BJ (cell line): Measurements from ENCODE around the gene HEG1. TPM values are rescaled to one million over a fixed set of nuclear protein-coding genes. Genes with fewer than 3 reads are reported as not detected.

Source experiments
- CTCF ChIA-PET: fragments of 350-600 bp; formaldehyde crosslinking; extraction: SDS; loops from one replicate; lab custom pipeline; 2021; ENCODE audit warnings: antibody characterized with exemption, inconsistent platforms; lab: Yijun Ruan, JAX
- POLR2A ChIA-PET: fragments of 300-600 bp; sonication (Branson Sonifier 250); formaldehyde crosslinking; extraction: SDS; loops from one replicate; lab custom pipeline; 2021; ENCODE audit warnings: antibody characterized with exemption; lab: Charles Lee
- DNase-seq: peaks from one replicate; pipeline ENCODE4 v3.0.0-alpha.2; 2011; ENCODE audit warnings: low read depth
- H3K27me3 ChIP-seq: 2 replicates; pipeline ENCODE4 v1.6.0; 2011; ENCODE audit warnings: low read length; ENCODE audit not compliant: control insufficient read depth, insufficient read depth
- H3K36me3 ChIP-seq: 2 replicates; pipeline ENCODE4 v1.5.1; 2011; ENCODE audit warnings: low read length; ENCODE audit not compliant: control insufficient read depth, insufficient read depth
- H3K4me3 ChIP-seq: 2 replicates; pipeline ENCODE4 v1.5.1; 2011; ENCODE audit warnings: low read depth, mild to moderate bottlenecking, control low read depth, low read length
- CTCF ChIP-seq: IDR thresholded peaks from 2 replicates; pipeline ENCODE4 v1.5.1; 2011; ENCODE audit warnings: low read depth, mild to moderate bottlenecking, control low read depth, inconsistent platforms, low read length, moderate library complexity; ENCODE audit not compliant: insufficient read depth
- polyA plus RNA-seq: library from polyadenylated mRNA; depleted of rRNA; stranded (reverse); fragments of >200 nt; gene quantifications from 2 replicates; pipeline ENCODE4 v1.2.3, GENCODE V29; 2011

The HEG1 gene
- polyA plus RNA-seq, 1 experiment: 94.7 TPM

- DNase-seq: peak; percentile 92
- H3K27me3 ChIP-seq: no peaks in the 10 kb centered on the region
- POLR2A ChIA-PET: interaction anchor here (0.6 to 1.0 kb wide), 4 partner anchors 18 to 364 kb away, joined by 3 read pairs; no protein-coding TSS in a partner anchor
- TF ChIP-seq CTCF: no peak
- no peak overlapping the region for H3K4me3 ChIP-seq
- H3K36me3 ChIP-seq: no peaks in the 10 kb centered on the region
- CTCF ChIA-PET: interaction anchor here (1.1 to 1.4 kb wide), 3 partner anchors 9 to 100 kb away, joined by 4 to 6 read pairs (median 5); no protein-coding TSS in a partner anchor
These were observed 7.3 kb upstream of the HEG1 start for GRCh38 chr3:125062904-125063618.

GRCh38 chr3:125061646-125062045, 5.8 kb upstream of the HEG1 start:
- ChIA-PET POLR2A (interaction anchor here (0.5 kb wide), 1 partner anchor 90 kb away, joined by 3 read pairs; no protein-coding TSS in a partner anchor), CTCF (interaction anchor here (0.6 kb wide), 1 partner anchor 171 kb away, joined by 3 read pairs; no protein-coding TSS in a partner anchor)
- no peak for TF ChIP-seq CTCF
- DNase-seq: no peak
- Histone ChIP-seq H3K4me3 (no peak overlapping the region), H3K27me3 (no peaks in the 10 kb centered on the region), H3K36me3 (no peaks in the 10 kb centered on the region)

- ChIA-PET POLR2A (interaction anchor here (0.5 kb wide), 1 partner anchor 90 kb away, joined by 3 read pairs; no protein-coding TSS in a partner anchor), CTCF (no interaction called here)
- no peaks in the 10 kb centered on the region for H3K36me3 ChIP-seq
- H3K27me3 ChIP-seq: no peaks in the 10 kb centered on the region
- H3K4me3 ChIP-seq: no peak overlapping the region
- DNase-seq: peak; percentile 37
- TF ChIP-seq CTCF: no peak
These were observed 5.4 kb upstream of the HEG1 start for GRCh38 chr3:125061170-125061569.

GRCh38 chr3:125059488-125060245, 3.9 kb upstream of the HEG1 start:
- Histone ChIP-seq H3K36me3 (no peaks in the 10 kb centered on the region), H3K27me3 (no peaks in the 10 kb centered on the region), H3K4me3 (no peak overlapping the region)
- ChIA-PET CTCF (interaction anchor here (0.8 kb wide), 1 partner anchor 75 kb away, joined by 3 read pairs; no protein-coding TSS in a partner anchor), POLR2A (no interaction called here)
- no peak for DNase-seq
- TF ChIP-seq CTCF: no peak

GRCh38 chr3:125058959-125059358, 3.2 kb upstream of the HEG1 start:
- ChIA-PET POLR2A (no interaction called here), CTCF (no interaction called here)
- Histone ChIP-seq H3K27me3 (no peaks in the 10 kb centered on the region), H3K36me3 (no peaks in the 10 kb centered on the region), H3K4me3 (no peak overlapping the region)
- no peak for TF ChIP-seq CTCF
- DNase-seq: no peak
